ENCODE data around the gene NMT2. TPM values are rescaled to one million over a fixed set of nuclear protein-coding genes. Genes with fewer than 3 reads are reported as not detected.
A peak's percentile ranks its signal among the peaks of the same experiment; 100 is the strongest.

NMT2 gene
- polyA plus RNA-seq, 4 donors = 9.2 to 19.2 (median 11.9) TPM

GRCh38 chr10:15158448-15158847 is 10.0 kb downstream of the NMT2 start:
- Histone ChIP-seq H3K9me3 (ENCODE audit: control insufficient read depth in 2 of 2, insufficient read depth in 1 of 2, low read depth in 1 of 2, low read length in 1 of 2) (no peaks in the 10 kb centered on the region), H3K4me3 (ENCODE audit: low read depth in 1 of 3, low read length in 3 of 3) (no peak overlapping the region), H3K36me3 (ENCODE audit: control insufficient read depth in 3 of 3, insufficient read depth in 2 of 3, low read depth in 1 of 3, low read length in 3 of 3) (peaks cover 0 to 6% (median 2%) of the 10 kb centered on the region in 3 donors), H3K4me1 (ENCODE audit: control insufficient read depth in 3 of 3, insufficient read depth in 2 of 3, low read depth in 1 of 3, low read length in 2 of 3) (peaks cover 0 to 7% (median 2%) of the 10 kb centered on the region in 3 donors), H3K27me3 (ENCODE audit: control insufficient read depth in 3 of 3, insufficient read depth in 3 of 3, low read length in 3 of 3) (no peaks in the 10 kb centered on the region), H3K27ac (ENCODE audit: low read depth in 1 of 3, low read length in 2 of 3) (no peak overlapping the region)
- FAIRE-seq (no peak), DNase-seq (peak in 1 of 2 donors; percentile 48)
- WGBS, 3 donors = 9 to 68% (median 38%) methylated on average over 2 of the region's 2 CpGs

- Histone ChIP-seq H3K4me3 (ENCODE audit: low read depth in 1 of 3, low read length in 3 of 3) (no peak overlapping the region), H3K4me1 (ENCODE audit: control insufficient read depth in 3 of 3, insufficient read depth in 2 of 3, low read depth in 1 of 3, low read length in 2 of 3) (peaks cover 5 to 7% (median 6%) of the 10 kb centered on the region in 3 donors), H3K27ac (ENCODE audit: low read depth in 1 of 3, low read length in 2 of 3) (no peak overlapping the region), H3K36me3 (ENCODE audit: control insufficient read depth in 3 of 3, insufficient read depth in 2 of 3, low read depth in 1 of 3, low read length in 3 of 3) (peaks cover 0 to 6% (median 2%) of the 10 kb centered on the region in 3 donors), H3K9me3 (ENCODE audit: control insufficient read depth in 2 of 2, insufficient read depth in 1 of 2, low read depth in 1 of 2, low read length in 1 of 2) (no peaks in the 10 kb centered on the region), H3K27me3 (ENCODE audit: control insufficient read depth in 3 of 3, insufficient read depth in 3 of 3, low read length in 3 of 3) (no peaks in the 10 kb centered on the region)
- FAIRE-seq (no peak), DNase-seq (no peak)
- 88 to 89% (median 88%) methylated on average over 14 of the region's 14 CpGs for WGBS, 3 donors
Observed at GRCh38 chr10:15155978-15156656, 12.4 kb downstream of the NMT2 start.

GRCh38 chr10:15152556-15152955 is 15.9 kb downstream of the NMT2 start:
- DNase-seq = peak; percentile 16 to 17
- FAIRE-seq = no peak
- Histone ChIP-seq H3K9me3 (ENCODE audit: control insufficient read depth in 2 of 2, insufficient read depth in 1 of 2, low read depth in 1 of 2, low read length in 1 of 2) (peaks cover 0 to 5% of the 10 kb centered on the region in 2 donors), H3K4me1 (ENCODE audit: control insufficient read depth in 3 of 3, insufficient read depth in 2 of 3, low read depth in 1 of 3, low read length in 2 of 3) (peaks cover 0 to 6% (median 5%) of the 10 kb centered on the region in 3 donors), H3K36me3 (ENCODE audit: control insufficient read depth in 3 of 3, insufficient read depth in 2 of 3, low read depth in 1 of 3, low read length in 3 of 3) (peaks cover 0 to 6% (median 2%) of the 10 kb centered on the region in 3 donors), H3K4me3 (ENCODE audit: low read depth in 1 of 3, low read length in 3 of 3) (no peak overlapping the region), H3K27ac (ENCODE audit: low read depth in 1 of 3, low read length in 2 of 3) (peak overlapping the region; percentile 9 to 93 (median 89)), H3K27me3 (ENCODE audit: control insufficient read depth in 3 of 3, insufficient read depth in 3 of 3, low read length in 3 of 3) (no peaks in the 10 kb centered on the region)

GRCh38 chr10:15150563-15150962 is 17.9 kb downstream of the NMT2 start:
- Histone ChIP-seq H3K9me3 (ENCODE audit: control insufficient read depth in 2 of 2, insufficient read depth in 1 of 2, low read depth in 1 of 2, low read length in 1 of 2) (peaks cover 0 to 5% of the 10 kb centered on the region in 2 donors), H3K4me3 (ENCODE audit: low read depth in 1 of 3, low read length in 3 of 3) (no peak overlapping the region), H3K27ac (ENCODE audit: low read depth in 1 of 3, low read length in 2 of 3) (no peak overlapping the region), H3K36me3 (ENCODE audit: control insufficient read depth in 3 of 3, insufficient read depth in 2 of 3, low read depth in 1 of 3, low read length in 3 of 3) (peaks cover 0 to 4% (median 0%) of the 10 kb centered on the region in 3 donors), H3K4me1 (ENCODE audit: control insufficient read depth in 3 of 3, insufficient read depth in 2 of 3, low read depth in 1 of 3, low read length in 2 of 3) (peaks cover 0 to 5% (median 3%) of the 10 kb centered on the region in 3 donors), H3K27me3 (ENCODE audit: control insufficient read depth in 3 of 3, insufficient read depth in 3 of 3, low read length in 3 of 3) (no peaks in the 10 kb centered on the region)
- FAIRE-seq (no peak), DNase-seq (no peak)
- 94 to 97% (median 95%) methylated on average over 7 of the region's 7 CpGs for WGBS, 3 donors

- FAIRE-seq = no peak
- Histone ChIP-seq H3K4me1 (ENCODE audit: control insufficient read depth in 3 of 3, insufficient read depth in 2 of 3, low read depth in 1 of 3, low read length in 2 of 3) (peaks cover 0 to 5% (median 3%) of the 10 kb centered on the region in 3 donors), H3K27me3 (ENCODE audit: control insufficient read depth in 3 of 3, insufficient read depth in 3 of 3, low read length in 3 of 3) (no peaks in the 10 kb centered on the region), H3K27ac (ENCODE audit: low read depth in 1 of 3, low read length in 2 of 3) (no peak overlapping the region), H3K4me3 (ENCODE audit: low read depth in 1 of 3, low read length in 3 of 3) (no peak overlapping the region), H3K36me3 (ENCODE audit: control insufficient read depth in 3 of 3, insufficient read depth in 2 of 3, low read depth in 1 of 3, low read length in 3 of 3) (peaks cover 0 to 4% (median 0%) of the 10 kb centered on the region in 3 donors), H3K9me3 (ENCODE audit: control insufficient read depth in 2 of 2, insufficient read depth in 1 of 2, low read depth in 1 of 2, low read length in 1 of 2) (peaks cover 0 to 5% of the 10 kb centered on the region in 2 donors)
- no peak for DNase-seq
- WGBS, 3 donors = 86 to 92% (median 87%) methylated on average over 10 of the region's 10 CpGs
Observed at GRCh38 chr10:15149042-15149771, 19.3 kb downstream of the NMT2 start.

- DNase-seq (no peak), FAIRE-seq (no peak)
- H3K27ac ChIP-seq (ENCODE audit: low read depth in 1 of 3, low read length in 2 of 3) = no peak overlapping the region
- 68 to 80% (median 77%) methylated on average over 4 of the region's 4 CpGs for WGBS, 3 donors
- H3K27me3 ChIP-seq (ENCODE audit: control insufficient read depth in 3 of 3, insufficient read depth in 3 of 3, low read length in 3 of 3) = no peaks in the 10 kb centered on the region
- H3K4me3 ChIP-seq (ENCODE audit: low read depth in 1 of 3, low read length in 3 of 3) = no peak overlapping the region
- H3K36me3 ChIP-seq (ENCODE audit: control insufficient read depth in 3 of 3, insufficient read depth in 2 of 3, low read depth in 1 of 3, low read length in 3 of 3) = no peaks in the 10 kb centered on the region
- peaks cover 0 to 5% of the 10 kb centered on the region in 2 donors for H3K9me3 ChIP-seq (ENCODE audit: control insufficient read depth in 2 of 2, insufficient read depth in 1 of 2, low read depth in 1 of 2, low read length in 1 of 2)
- peaks cover 0 to 5% (median 3%) of the 10 kb centered on the region in 3 donors for H3K4me1 ChIP-seq (ENCODE audit: control insufficient read depth in 3 of 3, insufficient read depth in 2 of 3, low read depth in 1 of 3, low read length in 2 of 3)
Observed at GRCh38 chr10:15147594-15148392, 20.7 kb downstream of the NMT2 start.

GRCh38 chr10:15146366-15146765 is 22.1 kb downstream of the NMT2 start:
- no peak overlapping the region for H3K27ac ChIP-seq (ENCODE audit: low read depth in 1 of 3, low read length in 2 of 3)
- H3K36me3 ChIP-seq (ENCODE audit: control insufficient read depth in 3 of 3, insufficient read depth in 2 of 3, low read depth in 1 of 3, low read length in 3 of 3) = no peaks in the 10 kb centered on the region
- no peaks in the 10 kb centered on the region for H3K27me3 ChIP-seq (ENCODE audit: control insufficient read depth in 3 of 3, insufficient read depth in 3 of 3, low read length in 3 of 3)
- no peak overlapping the region for H3K4me3 ChIP-seq (ENCODE audit: low read depth in 1 of 3, low read length in 3 of 3)
- DNase-seq (no peak), FAIRE-seq (no peak)
- WGBS, 3 donors = 83 to 89% (median 86%) methylated on average over 7 of the region's 7 CpGs
- H3K4me1 ChIP-seq (ENCODE audit: control insufficient read depth in 3 of 3, insufficient read depth in 2 of 3, low read depth in 1 of 3, low read length in 2 of 3) = no peaks in the 10 kb centered on the region
- H3K9me3 ChIP-seq (ENCODE audit: control insufficient read depth in 2 of 2, insufficient read depth in 1 of 2, low read depth in 1 of 2, low read length in 1 of 2) = peaks cover 0 to 5% of the 10 kb centered on the region in 2 donors

GRCh38 chr10:15144788-15145187 is 23.7 kb downstream of the NMT2 start:
- Histone ChIP-seq H3K4me3 (ENCODE audit: low read depth in 1 of 3, low read length in 3 of 3) (no peak overlapping the region), H3K27me3 (ENCODE audit: control insufficient read depth in 3 of 3, insufficient read depth in 3 of 3, low read length in 3 of 3) (no peaks in the 10 kb centered on the region), H3K27ac (ENCODE audit: low read depth in 1 of 3, low read length in 2 of 3) (no peak overlapping the region), H3K9me3 (ENCODE audit: control insufficient read depth in 2 of 2, insufficient read depth in 1 of 2, low read depth in 1 of 2, low read length in 1 of 2) (no peaks in the 10 kb centered on the region), H3K36me3 (ENCODE audit: control insufficient read depth in 3 of 3, insufficient read depth in 2 of 3, low read depth in 1 of 3, low read length in 3 of 3) (peaks cover 0 to 8% (median 0%) of the 10 kb centered on the region in 3 donors), H3K4me1 (ENCODE audit: control insufficient read depth in 3 of 3, insufficient read depth in 2 of 3, low read depth in 1 of 3, low read length in 2 of 3) (no peaks in the 10 kb centered on the region)
- WGBS, 3 donors = 66 to 96% (median 86%) methylated on average over 4 of the region's 4 CpGs
- DNase-seq (no peak), FAIRE-seq (no peak)

Measured in small intestine (tissue), 7 donors.